ENCODE data around the gene TRAM2. TPM values are rescaled to one million over a fixed set of nuclear protein-coding genes. Genes with fewer than 3 reads are reported as not detected.

TRAM2 gene
- total RNA-seq, 6 experiments from 2014 or later: 191 to 235 (median 215) TPM

DNA sequence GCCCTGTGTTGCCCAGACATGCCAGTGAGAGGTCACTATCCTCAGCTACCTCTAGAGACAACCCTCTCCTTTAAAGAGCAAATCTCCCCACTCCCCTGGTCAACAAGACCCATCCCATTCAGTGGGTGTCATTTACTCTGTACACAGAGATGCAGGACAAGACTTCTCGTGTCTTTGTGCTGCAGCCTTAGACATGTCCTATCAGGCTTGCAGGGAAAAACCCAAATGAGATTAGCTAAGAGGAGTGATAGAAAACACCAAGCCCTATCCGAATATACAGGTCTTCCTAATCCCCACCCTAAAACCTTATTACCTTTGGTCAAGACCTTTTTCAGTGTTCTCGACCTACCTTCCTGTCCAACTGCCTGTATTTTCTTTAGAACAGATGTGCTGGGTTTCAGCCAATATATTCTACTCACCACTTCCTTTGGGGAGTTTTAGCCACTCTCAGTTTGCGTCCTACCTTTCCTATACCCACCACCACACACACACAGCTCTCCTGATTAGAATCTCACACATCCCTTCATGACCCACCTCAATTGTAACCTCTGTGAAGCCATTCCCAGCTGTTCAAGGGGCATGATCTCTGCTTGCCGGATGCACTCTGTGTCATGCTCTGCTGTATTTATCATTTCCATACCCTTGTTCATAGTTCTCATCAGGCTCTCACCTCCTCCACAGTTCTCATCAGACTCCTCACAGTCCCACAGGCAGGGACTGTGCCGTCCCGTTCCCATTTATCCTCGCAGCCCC, 39.7 kb downstream of the TRAM2 start:
- peaks cover 52% of the 10 kb centered on the region for H3K36me3 Mint-ChIP-seq (ENCODE audit: low read depth)
- H3K9me3 Mint-ChIP-seq: no peaks in the 10 kb centered on the region
- TF ChIP-seq, protein P1, sequence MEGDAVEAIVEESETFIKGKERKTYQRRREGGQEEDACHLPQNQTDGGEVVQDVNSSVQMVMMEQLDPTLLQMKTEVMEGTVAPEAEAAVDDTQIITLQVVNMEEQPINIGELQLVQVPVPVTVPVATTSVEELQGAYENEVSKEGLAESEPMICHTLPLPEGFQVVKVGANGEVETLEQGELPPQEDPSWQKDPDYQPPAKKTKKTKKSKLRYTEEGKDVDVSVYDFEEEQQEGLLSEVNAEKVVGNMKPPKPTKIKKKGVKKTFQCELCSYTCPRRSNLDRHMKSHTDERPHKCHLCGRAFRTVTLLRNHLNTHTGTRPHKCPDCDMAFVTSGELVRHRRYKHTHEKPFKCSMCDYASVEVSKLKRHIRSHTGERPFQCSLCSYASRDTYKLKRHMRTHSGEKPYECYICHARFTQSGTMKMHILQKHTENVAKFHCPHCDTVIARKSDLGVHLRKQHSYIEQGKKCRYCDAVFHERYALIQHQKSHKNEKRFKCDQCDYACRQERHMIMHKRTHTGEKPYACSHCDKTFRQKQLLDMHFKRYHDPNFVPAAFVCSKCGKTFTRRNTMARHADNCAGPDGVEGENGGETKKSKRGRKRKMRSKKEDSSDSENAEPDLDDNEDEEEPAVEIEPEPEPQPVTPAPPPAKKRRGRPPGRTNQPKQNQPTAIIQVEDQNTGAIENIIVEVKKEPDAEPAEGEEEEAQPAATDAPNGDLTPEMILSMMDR (IDR thresholded peaks at IDR 0.05): no peak
- no peak for DNase-seq
- peaks cover 100% of the 10 kb centered on the region for H3K4me1 Mint-ChIP-seq (ENCODE audit: low read depth)
- H3K27ac Mint-ChIP-seq: peak overlapping the region; percentile 89
- H3K4me3 Mint-ChIP-seq: peak overlapping the region; percentile 83
- no peaks in the 10 kb centered on the region; the same call in none of the 2 replicates for H3K27me3 Mint-ChIP-seq (ENCODE audit: insufficient read depth)

DNA sequence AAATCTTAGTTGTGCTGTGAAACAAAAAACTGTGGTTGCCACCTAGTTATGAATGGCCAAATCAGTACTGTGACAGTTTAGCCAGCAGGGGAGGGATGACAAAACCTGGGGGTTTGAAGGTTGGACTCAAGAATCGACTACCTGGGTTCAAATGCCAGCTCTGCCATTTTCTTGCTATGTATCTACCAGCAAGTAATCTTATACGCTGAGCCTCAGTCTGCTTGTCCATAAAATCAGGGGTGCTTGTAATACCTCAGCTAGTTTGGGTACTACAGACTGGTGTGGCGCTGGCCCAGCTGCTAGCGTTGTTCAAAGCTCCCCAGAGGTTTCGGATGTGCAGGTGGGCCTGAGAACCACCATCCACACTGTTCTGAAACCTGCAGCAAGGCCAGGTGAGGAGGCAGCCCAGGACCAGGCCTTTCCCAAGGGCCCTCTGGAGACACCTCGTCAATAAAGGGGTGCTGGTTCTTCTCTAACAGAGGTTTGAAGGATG, 40.4 kb downstream of the TRAM2 start:
- TF ChIP-seq, protein P1 (IDR thresholded peaks at IDR 0.05): peak; percentile 18; the same call in 1 of the 2 replicates
- Mint-ChIP-seq H3K4me1 (ENCODE audit: low read depth) (peaks cover 100% of the 10 kb centered on the region), H3K4me3 (no peak overlapping the region)

DNA sequence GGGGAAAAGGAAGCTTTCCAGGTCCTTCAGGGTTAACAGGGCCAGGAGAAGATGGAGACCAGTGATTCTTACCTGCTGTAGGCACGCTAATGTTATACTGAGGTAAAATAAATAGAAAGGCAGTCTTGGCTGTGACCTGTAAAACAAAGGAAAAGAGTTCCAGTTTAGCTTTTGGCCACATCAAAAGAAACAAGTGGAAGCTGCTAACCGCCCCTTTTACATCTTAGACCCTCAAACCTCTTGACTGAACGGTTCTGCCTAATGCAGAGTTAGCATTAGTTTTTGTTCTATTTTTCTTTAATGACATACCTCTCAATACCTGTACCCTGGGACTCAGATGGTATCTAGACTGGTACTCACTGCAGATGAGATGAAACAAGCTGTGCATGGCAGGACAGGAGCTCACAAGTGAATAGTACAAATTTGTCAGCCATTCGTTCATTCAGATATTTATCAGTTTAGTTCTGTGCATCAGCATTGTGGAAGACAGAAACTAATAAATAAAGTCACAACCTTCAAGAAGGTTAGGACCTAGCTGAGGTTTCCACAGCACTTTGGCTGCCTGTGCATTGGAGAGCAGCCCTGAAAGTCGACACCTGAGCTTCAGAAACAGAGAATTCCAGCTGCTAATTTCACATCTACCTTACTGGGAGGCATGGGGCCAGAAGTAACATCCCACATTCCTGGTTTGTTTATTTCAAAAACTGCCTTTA, 41.0 kb downstream of the TRAM2 start:
- H3K4me3 Mint-ChIP-seq: no peak overlapping the region
- H3K9me3 Mint-ChIP-seq: no peaks in the 10 kb centered on the region
- H3K4me1 Mint-ChIP-seq (ENCODE audit: low read depth): peaks cover 100% of the 10 kb centered on the region
- no peaks in the 10 kb centered on the region; the same call in none of the 2 replicates for H3K27me3 Mint-ChIP-seq (ENCODE audit: insufficient read depth)
- no peak for DNase-seq
- TF ChIP-seq, protein P1 (IDR thresholded peaks at IDR 0.05): no peak
- H3K27ac Mint-ChIP-seq: peak overlapping the region; percentile 83
- H3K36me3 Mint-ChIP-seq (ENCODE audit: low read depth): peaks cover 62% of the 10 kb centered on the region

More for the DNA sequence above, 40.4 kb downstream of the TRAM2 start:
- Mint-ChIP-seq H3K36me3 (ENCODE audit: low read depth) (peaks cover 59% of the 10 kb centered on the region), H3K9me3 (no peaks in the 10 kb centered on the region), H3K27me3 (ENCODE audit: insufficient read depth) (no peaks in the 10 kb centered on the region; the same call in none of the 2 replicates), H3K27ac (peak overlapping the region; percentile 89)
- no peak for DNase-seq

DNA sequence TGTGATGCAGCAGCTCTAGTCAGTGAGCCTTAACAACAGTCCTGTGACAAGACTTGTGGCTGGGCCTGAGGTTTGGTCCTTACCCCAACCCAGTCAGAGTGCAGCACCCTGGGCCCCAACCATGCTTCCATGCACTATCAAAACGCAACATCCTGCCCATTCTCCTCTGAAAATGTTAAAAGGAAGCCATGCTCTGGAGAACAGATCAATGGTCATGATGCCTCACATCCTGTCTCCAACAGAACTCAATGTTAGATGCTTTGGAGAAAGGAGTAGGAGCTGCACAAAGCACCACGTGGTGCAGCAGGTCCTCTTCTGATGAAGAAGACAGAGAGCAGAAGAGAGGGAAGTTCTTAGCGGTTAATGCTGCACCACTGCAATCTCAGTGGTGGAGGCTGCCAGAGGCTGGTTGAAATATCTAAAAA, 41.9 kb downstream of the TRAM2 start:
- Mint-ChIP-seq H3K9me3 (no peaks in the 10 kb centered on the region), H3K4me3 (no peak overlapping the region), H3K27me3 (ENCODE audit: insufficient read depth) (no peaks in the 10 kb centered on the region; the same call in none of the 2 replicates), H3K4me1 (ENCODE audit: low read depth) (peaks cover 98% of the 10 kb centered on the region), H3K36me3 (ENCODE audit: low read depth) (peaks cover 68% of the 10 kb centered on the region), H3K27ac (peak overlapping the region; percentile 83)
- TF ChIP-seq, protein P1 (IDR thresholded peaks at IDR 0.05): no peak
- no peak for DNase-seq

DNA sequence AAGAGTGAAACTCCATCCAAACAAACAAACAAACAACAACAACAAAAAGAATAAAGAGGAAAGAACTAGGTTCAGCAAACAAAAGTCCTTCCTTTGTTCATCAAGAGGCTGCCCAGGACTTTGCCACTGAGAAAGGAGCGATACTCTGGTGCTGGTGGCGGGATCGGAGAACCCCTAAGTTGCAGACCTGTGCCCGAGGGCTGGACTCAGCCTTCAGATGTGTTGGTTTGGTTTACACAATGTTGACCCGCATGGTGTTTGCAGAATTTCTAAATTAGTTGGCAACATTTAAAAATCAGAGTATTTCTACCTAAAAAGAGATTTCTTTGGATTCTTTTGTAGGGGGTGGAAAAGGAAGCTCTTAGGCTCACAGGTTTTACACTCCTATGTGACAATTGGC, 42.5 kb downstream of the TRAM2 start:
- no peak for DNase-seq
- Mint-ChIP-seq H3K27me3 (ENCODE audit: insufficient read depth) (no peaks in the 10 kb centered on the region; the same call in none of the 2 replicates), H3K36me3 (ENCODE audit: low read depth) (peaks cover 72% of the 10 kb centered on the region), H3K4me3 (no peak overlapping the region), H3K27ac (peak overlapping the region; percentile 83), H3K4me1 (ENCODE audit: low read depth) (peaks cover 92% of the 10 kb centered on the region), H3K9me3 (no peaks in the 10 kb centered on the region)
- TF ChIP-seq, protein P1 (IDR thresholded peaks at IDR 0.05): no peak

All from HFFc6 (cell line).